Naive thymus-derived CD4-positive, alpha-beta T cell (primary cell): Measurements from ENCODE around the gene CCDC159. TPM values are rescaled to one million over a fixed set of nuclear protein-coding genes. Genes with fewer than 3 reads are reported as not detected.

ENCODE experiments used
- polyA plus RNA-seq, 2 donors: library from polyadenylated mRNA; unstranded; fragments of 300-500 nt; fragmentation: Illumina TruSeq; gene quantifications; one replicate each; pipeline ENCODE4 v1.2.3, GENCODE V29; 2021
- total RNA-seq, 6 experiments: library from RNA in 5 of 6; stranded (reverse) in 5 of 6; gene quantifications; 1 replicate in 5 of 6; 2 replicates in 1 of 6; pipeline ENCODE4 v1.2.3 and lab custom pipeline; 2021 to 2026

Gene CCDC159
- total and polyA plus RNA-seq, 7 experiments from 2014 or later = 10.0 to 87.4 (median 57.5) TPM

Other genes starting within 250 kb of the CCDC159 start
- gene SPC24, start 190.7 kb upstream of the CCDC159 start, total RNA-seq = 10 to 100 TPM in 1 of 5 experiments, 1 to 10 TPM in 2, under 1 TPM in 2; 0.56 to 45.4 (median 1.9) TPM
- under 1 TPM in 1 of 2 donors, not detected in 1; 0.33 TPM for gene SPC24, start 190.7 kb upstream of the CCDC159 start, polyA plus RNA-seq
- gene KANK2, start 149.0 kb upstream of the CCDC159 start, total RNA-seq = 1 to 10 TPM in 1 of 5 experiments, under 1 TPM in 4; 0.32 to 2.9 (median 0.53) TPM
- not detected for gene KANK2, start 149.0 kb upstream of the CCDC159 start, polyA plus RNA-seq
- gene ANGPTL8, start 106.9 kb upstream of the CCDC159 start, total RNA-seq = not detected
- not detected for gene ANGPTL8, start 106.9 kb upstream of the CCDC159 start, polyA plus RNA-seq
- 1 to 10 TPM in 2 of 5 experiments, under 1 TPM in 1, not detected in 2; 0.73 to 5.2 (median 1.5) TPM for gene DOCK6, start 84.0 kb upstream of the CCDC159 start, total RNA-seq
- not detected for gene DOCK6, start 84.0 kb upstream of the CCDC159 start, polyA plus RNA-seq
- gene TSPAN16, start 50.4 kb upstream of the CCDC159 start, total RNA-seq = not detected
- gene TSPAN16, start 50.4 kb upstream of the CCDC159 start, polyA plus RNA-seq = not detected
- 10 to 100 TPM in 2 of 5 experiments, 1 to 10 TPM in 3; 7.4 to 38.2 (median 8.8) TPM for gene RAB3D, start 6.9 kb upstream of the CCDC159 start, total RNA-seq
- gene RAB3D, start 6.9 kb upstream of the CCDC159 start, polyA plus RNA-seq = 1 to 10 TPM; 1.4 to 2.3 TPM
- gene TMEM205, start 251 bp upstream of the CCDC159 start, total RNA-seq = 10 to 100 TPM; 19.5 to 36.7 (median 29.5) TPM
- gene TMEM205, start 251 bp upstream of the CCDC159 start, polyA plus RNA-seq = 10 to 100 TPM; 66.7 to 81.0 TPM
- 10 to 100 TPM in 4 of 5 experiments, 1 to 10 TPM in 1; 2.6 to 31.0 (median 13.7) TPM for gene PLPPR2, start 8.9 kb downstream of the CCDC159 start, total RNA-seq
- 1 to 10 TPM in 1 of 2 donors, under 1 TPM in 1; 0.92 to 1.0 TPM for gene PLPPR2, start 8.9 kb downstream of the CCDC159 start, polyA plus RNA-seq
- gene SWSAP1, start 28.1 kb downstream of the CCDC159 start, total RNA-seq = 1 to 10 TPM; 3.4 to 4.2 (median 4.0) TPM
- gene SWSAP1, start 28.1 kb downstream of the CCDC159 start, polyA plus RNA-seq = 1 to 10 TPM; 5.9 to 7.3 TPM
- 1 to 10 TPM; 5.1 to 9.5 (median 8.4) TPM for gene EPOR, start 37.8 kb downstream of the CCDC159 start, total RNA-seq
- gene EPOR, start 37.8 kb downstream of the CCDC159 start, polyA plus RNA-seq = 10 to 100 TPM in 1 of 2 donors, 1 to 10 TPM in 1; 5.9 to 14.8 TPM
- not detected for gene RGL3, start 72.8 kb downstream of the CCDC159 start, total RNA-seq
- not detected for gene RGL3, start 72.8 kb downstream of the CCDC159 start, polyA plus RNA-seq
- not detected for gene ODAD3, start 88.6 kb downstream of the CCDC159 start, total RNA-seq
- gene ODAD3, start 88.6 kb downstream of the CCDC159 start, polyA plus RNA-seq = not detected
- gene PRKCSH, start 89.1 kb downstream of the CCDC159 start, total RNA-seq = 100 to 1,000 TPM; 254 to 332 (median 288) TPM
- 10 to 100 TPM; 30.6 to 53.9 TPM for gene PRKCSH, start 89.1 kb downstream of the CCDC159 start, polyA plus RNA-seq
- under 1 TPM in 1 of 5 experiments, not detected in 4; 0.19 TPM for gene ELAVL3, start 134.5 kb downstream of the CCDC159 start, total RNA-seq
- not detected for gene ELAVL3, start 134.5 kb downstream of the CCDC159 start, polyA plus RNA-seq
- gene ZNF653, start 159.3 kb downstream of the CCDC159 start, total RNA-seq = 10 to 100 TPM; 10.0 to 23.9 (median 22.0) TPM
- gene ZNF653, start 159.3 kb downstream of the CCDC159 start, polyA plus RNA-seq = 1 to 10 TPM; 1.7 to 4.6 TPM
- gene ECSIT, start 182.6 kb downstream of the CCDC159 start, total RNA-seq = 10 to 100 TPM; 25.8 to 50.3 (median 32.5) TPM
- gene ECSIT, start 182.6 kb downstream of the CCDC159 start, polyA plus RNA-seq = 10 to 100 TPM; 36.0 to 46.2 TPM
- gene CNN1, start 192.3 kb downstream of the CCDC159 start, total RNA-seq = not detected
- gene CNN1, start 192.3 kb downstream of the CCDC159 start, polyA plus RNA-seq = not detected
- 10 to 100 TPM; 34.0 to 59.8 (median 41.9) TPM for gene ELOF1, start 212.7 kb downstream of the CCDC159 start, total RNA-seq
- 10 to 100 TPM; 80.0 to 95.5 TPM for gene ELOF1, start 212.7 kb downstream of the CCDC159 start, polyA plus RNA-seq
- 10 to 100 TPM; 17.4 to 29.6 (median 23.9) TPM for gene ACP5, start 231.1 kb downstream of the CCDC159 start, total RNA-seq
- 10 to 100 TPM; 14.7 to 21.5 TPM for gene ACP5, start 231.1 kb downstream of the CCDC159 start, polyA plus RNA-seq